Activated CD4-positive, CD25-positive, alpha-beta regulatory T cell treated with anti-CD3 and anti-CD28 coated beads, Interleukin-2, amount 50 U/mL, for 72 hours (primary cell): ENCODE data around the gene MTMR8.
"Not testable (repeated sequence)": the region's sequence is repeated elsewhere in the genome, so short reads cannot be mapped to it uniquely, and the experiment has no call there.

ENCODE experiments used
- DNase-seq: peaks from one replicate; pipeline ENCODE4 v3.0.0; 2021

Gene MTMR8

DNA sequence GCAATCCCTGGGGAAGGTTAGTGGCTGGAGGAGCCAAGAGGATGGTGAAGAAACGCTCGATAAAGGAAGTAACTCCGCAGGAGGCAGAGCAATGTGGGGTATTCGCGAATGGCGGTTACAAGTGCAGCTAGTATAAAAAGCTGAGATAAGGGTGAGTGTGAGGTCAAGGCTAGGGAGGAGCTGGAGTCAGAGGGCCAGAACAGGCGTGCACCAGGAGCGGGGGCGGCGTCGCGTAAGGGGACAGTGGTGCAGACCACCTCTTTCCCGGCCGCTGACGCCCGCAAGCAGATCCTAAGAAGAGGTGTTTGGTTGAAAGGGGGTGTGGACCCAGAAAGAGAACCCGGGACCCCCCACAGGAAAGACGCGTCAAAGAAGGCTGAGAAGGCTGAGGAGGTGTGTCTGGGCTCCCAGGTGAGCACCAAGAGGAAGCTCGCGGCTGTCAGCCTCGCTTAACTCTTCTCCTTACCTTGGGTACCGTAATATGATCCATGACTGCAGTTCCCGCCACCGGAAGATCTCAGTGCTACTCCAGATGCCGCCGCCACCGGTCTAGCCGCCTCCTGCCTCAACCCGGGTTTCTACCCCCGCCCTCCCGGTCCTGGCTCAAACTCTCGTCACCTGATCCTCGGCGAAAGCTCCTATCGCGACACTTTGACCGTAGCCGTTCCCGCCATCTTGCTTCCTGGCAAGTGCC is at the start of gene MTMR8:
MTMR8 (minus strand) TSS at position 579 of the 694 bp plus-strand sequence; CDS start at position 490, 89 bp downstream.
- peak; percentile 75 for DNase-seq

DNA sequence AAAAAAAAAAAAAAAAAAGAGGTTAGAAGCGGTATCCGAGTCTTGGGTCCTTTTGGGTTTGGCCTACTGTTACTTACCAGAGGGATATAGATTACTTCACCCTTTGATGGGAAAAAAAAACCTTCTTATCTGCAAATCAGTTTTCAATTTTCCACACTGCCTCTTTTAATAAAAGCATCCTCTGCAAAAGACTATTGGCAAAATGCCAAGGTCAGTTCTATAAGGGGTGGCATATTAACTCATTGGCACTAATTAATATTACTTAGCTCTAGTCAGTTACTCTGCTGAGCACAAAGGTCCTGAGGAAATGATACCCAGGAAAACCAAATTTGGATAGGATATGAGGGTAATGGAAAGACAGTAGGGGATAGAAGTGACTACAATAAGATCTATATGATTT is 44.3 kb upstream of the MTMR8 start:
- DNase-seq, result no peak

DNA sequence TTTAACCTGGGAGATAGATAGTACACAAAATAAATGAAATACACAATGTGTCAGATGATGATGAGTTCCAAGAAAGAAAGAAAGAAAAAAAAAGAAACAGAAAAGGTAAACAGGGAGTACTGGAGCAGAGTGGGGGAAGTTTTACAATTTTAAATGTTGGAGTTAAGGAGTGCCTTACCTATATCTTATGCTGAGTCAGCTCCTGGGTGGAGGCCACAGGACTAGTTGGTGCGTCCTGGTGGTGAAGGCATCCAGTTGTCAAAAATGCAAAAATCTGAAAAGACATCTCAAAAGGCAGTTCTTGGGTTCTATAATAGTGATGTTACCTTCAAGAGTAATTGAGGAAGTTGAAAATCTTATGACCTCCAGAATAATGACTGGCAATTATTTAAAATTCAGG is 42.4 kb upstream of the MTMR8 start:
- DNase-seq, result no peak

DNA sequence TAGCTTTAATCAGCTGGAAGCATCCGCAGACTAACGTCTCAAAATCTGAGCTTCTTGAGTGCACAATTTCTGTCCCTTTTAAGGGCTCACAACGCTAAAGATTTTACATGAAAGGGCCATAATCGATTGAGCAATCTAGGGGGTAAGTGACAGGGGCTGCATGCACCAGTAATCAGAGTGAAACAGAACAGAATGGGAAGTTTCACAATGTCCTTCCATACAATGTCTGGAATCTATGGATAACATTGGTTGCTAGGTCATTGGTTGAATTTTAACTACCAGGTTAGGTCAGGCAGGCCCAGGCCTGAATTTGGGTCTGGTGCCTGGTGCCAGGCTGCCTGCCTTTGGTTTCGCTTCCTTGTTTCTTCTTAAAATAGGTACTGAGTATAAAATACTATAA is 42.0 kb upstream of the MTMR8 start:
- no peak for DNase-seq

DNA sequence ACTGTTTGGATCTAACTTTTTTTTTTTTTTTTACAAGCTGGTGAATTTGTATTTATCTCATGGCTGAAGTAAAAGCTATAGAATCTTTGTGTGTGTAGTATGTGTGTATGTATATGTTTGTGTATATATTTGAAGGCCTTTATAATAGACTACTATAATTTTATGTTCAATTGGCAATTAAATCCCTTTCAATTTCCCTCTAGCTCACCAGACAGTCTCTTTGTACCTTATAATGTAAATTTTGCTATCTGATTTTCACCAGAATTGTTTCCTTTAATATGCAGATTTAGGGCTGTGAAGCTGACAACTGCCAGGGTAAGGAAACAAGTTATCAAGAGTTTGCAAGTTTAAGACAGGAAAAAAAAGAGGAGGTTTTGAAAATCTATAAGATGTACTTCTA is 33.1 kb upstream of the MTMR8 start:
- DNase-seq, result no peak

DNA sequence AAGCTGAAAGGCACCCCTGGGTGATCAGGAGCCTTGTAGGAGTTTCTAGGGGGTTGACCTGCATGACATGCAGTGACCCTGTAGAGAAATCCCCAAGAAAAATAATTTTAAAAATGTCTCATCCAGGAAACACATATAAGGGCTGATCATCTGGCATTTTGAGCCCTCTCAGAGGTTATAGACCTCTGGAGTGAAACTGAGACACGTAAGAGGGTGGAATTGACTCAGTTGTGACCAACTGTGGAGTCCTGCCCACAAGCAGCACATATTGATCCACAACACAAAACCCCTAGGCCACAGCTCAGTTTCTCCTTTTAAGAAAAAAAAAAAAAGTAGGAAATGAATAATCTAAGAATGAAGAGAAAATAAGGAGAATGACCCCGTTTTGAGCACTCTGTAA is 32.5 kb upstream of the MTMR8 start:
- DNase-seq, result no peak

DNA sequence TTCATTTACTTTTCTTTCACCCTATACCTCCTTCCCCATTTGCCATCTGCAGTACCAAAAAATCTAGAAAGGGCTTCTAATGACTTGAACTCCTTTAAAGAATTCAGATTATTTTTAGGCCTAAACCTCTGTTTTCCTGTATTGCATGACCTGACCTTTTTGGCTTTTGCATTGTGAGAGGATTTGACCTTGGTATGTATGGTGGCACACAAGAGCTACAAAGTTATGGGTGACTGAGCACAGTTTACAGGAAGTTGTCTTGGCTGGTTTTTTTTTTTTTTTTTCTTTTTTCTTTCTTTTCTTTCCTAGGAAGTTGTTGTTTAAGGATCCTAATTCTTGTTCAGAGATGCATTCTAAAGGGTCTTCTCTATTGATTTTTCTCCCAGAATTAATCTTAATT is 32.0 kb upstream of the MTMR8 start:
- no peak for DNase-seq

DNA sequence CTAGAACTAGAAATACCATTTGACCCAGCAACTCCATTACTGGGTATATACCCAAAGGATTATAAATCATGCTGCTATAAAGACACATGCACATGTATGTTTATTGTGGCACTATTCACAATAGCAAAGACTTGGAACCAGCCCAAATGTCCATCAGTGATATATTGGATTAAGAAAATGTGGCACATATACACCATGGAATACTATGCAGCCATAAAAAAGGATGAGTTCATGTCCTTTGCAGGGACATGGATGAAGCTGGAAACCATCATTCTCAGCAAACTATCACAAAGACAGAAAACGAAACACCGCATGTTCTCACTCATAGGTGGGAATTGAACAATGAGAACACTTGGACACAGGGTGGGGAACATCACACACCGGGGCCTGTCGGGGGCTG is 14.5 kb upstream of the MTMR8 start:
- not testable (repeated sequence) for DNase-seq

DNA sequence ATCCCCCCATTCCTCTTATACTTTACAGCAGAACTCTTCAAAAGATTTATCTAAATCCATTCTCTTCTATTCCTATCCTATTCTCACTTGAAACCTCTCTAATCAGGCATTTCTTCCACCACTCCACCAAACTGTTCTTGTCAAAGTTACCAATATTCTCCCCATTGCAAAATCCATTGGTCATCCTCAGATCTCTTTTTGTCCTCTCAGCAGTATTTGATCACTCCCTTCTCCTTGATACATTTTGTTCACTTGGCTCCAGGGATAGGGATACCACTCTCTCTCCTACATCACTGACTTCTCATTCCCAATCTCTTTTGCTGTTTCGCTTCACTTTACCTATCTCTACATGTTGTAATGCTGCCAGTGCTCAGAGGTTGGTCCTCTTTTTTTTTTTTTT is 2.8 kb upstream of the MTMR8 start:
- no peak for DNase-seq

DNA sequence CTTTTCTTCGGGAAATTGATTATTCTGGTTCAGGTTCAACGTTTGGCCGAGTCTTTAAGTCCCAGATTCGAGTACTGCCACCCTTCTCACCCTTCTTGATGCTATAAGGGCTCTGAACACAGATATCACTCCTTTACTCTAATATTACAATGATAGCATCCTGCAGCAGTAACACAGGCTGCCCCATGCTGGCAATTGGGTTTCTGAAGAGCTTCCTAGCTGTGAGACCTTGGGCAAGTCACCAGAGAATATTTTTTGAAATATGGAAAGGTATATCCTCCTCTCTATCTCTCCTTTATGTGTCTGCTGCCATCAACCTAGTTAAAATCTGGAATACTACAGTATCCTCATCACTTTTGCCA is 297 bp upstream of the MTMR8 start:
- DNase-seq, result no peak

DNA sequence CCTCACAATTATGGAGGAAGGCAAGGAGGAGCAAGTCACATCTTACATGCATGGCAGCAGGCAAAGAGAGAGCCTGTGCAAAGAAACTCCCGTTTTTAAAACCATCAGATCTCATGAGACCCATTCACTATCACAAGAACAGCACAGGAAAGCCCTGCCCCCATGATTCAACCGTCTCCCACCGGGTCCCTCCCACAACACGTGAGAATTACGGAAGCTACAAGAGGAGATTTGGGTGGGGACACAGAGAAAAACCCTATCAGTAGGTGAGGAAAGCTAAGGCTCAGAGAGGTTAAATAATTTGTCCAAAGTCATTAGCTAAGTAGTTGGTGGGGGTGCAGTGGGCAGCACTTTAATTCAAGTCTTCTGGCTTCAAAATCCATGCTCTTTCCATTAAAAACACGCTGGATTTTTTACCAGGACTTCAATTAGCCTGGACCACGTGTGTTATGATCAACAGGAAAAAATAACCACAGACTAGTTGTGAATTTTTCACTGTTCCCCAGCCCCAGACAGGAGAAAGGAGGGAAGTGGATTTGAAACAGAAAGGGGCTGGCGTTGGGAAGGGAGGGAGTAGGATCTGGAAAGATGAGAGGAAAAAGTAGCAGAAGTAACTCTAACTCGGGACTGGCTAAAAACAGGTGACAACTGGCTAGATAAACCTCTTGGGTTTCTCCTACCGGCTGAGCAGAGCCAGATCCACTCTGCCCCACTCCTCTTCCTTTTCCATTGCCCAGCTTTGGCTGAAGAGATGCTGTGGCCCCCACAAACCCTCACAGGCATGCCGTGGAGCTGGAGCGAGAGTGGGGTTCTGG is 986 bp downstream of the MTMR8 start:
- DNase-seq, result no peak

DNA sequence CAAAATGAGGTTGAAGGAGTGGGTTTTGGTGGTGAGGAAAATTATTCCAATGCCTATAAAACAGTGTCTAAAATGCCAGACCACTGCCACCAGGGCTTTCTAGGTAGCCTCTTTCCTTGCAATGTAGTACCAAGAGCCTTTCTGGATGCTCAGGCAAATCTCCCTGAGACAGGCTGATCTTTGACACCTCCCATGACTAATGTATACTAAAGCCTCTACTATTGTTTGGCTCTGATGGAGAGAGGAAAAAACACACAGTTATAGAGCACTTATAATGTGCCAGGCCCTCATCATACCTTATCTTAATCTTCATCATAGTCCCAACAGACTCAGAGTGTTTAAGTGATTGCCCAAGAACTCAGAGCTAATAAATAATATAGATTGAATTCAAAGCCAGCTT is 5.8 kb downstream of the MTMR8 start:
- DNase-seq, result no peak

DNA sequence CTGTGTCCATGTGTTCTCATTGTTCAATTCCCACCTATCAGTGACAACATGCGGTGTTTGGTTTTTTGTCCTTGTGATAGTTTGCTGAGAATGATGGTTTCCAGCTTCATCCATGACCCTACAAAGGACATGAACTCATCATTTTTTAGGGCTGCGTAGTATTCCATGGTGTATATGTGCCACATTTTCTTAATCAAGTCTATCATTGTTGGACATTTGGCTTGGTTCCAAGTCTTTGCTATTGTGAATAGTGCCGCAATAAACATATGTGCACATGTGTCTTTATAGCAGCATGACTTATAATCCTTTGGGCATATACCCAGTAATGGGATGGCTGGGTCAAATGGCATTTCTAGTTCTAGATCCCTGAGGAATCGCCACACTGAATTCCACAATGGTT is 14.5 kb downstream of the MTMR8 start:
- not testable (repeated sequence) for DNase-seq

DNA sequence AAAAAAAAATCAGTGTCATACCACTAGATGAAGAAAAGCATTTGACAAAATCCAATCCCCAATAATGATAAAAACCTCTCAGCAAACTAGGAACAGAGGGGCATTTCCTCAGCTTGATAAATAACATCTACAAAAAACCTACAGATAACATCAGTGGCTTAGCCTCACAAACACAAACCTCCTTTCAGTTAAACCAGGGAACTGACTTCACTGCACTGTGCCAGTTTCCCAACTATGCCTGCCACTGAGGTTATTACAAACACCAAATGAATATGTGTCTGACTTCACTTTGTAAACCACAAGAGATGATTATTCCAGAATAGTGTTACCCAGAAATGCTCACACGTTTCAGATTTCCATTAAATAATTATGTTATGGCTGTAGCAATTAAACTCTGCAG is 15.3 kb downstream of the MTMR8 start:
- DNase-seq, result no peak

DNA sequence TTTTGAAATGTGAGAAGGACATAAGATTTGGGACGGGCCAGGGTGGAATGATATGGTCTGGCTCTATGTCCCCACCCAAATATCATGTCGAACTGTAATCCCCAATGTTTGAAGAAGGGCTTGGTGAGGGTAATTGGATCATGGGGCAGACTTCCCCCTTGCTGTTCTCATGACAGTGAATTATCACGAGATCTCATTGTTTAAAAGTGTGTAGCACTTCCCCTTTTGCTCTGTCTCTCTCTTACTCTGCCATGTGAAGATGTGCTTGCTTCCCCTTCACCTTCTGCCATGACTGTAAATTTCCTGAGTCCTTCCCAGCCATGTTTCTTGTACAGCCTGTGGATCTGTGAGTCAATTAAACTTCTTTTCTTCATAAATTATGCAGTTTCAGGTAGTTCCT is 17.5 kb downstream of the MTMR8 start:
- no peak for DNase-seq

DNA sequence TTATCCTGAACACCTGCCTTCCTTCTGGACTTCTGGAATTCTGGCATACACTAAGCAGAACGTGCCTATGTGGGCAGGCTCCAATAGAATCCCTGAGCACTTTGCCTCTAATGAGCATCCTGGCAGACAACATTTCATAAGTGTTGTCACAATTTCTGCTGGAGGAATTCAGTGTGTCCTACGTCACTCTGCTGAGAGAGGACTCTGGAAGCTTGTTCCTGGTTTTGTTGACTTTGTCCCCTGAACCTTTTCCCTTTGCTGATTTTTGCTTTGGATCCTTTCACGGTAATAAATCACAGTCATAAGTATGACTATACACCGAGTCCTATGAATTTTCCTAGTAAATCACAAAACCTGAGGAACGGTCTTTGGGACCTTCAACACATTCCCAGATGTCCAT is 43.2 kb downstream of the MTMR8 start:
- DNase-seq, result no peak

DNA sequence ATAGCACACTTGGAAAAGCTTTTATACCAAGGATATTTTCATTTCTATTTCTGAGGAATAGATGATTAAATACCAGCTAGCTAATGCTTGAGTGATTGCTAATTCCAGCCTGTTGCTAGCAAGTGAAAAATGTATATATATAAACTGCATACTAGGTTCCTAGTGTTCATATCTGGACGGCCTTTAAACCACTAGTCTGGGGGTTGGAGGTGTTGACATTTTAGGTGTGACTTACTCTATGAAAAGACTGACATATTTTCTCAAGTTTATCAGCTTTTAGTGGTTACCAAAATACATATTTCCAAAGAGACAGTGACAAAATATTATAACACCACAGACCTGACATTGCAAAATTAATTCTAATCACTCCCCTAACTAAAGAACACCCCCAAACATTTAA is 44.7 kb downstream of the MTMR8 start:
- DNase-seq, result no peak

DNA sequence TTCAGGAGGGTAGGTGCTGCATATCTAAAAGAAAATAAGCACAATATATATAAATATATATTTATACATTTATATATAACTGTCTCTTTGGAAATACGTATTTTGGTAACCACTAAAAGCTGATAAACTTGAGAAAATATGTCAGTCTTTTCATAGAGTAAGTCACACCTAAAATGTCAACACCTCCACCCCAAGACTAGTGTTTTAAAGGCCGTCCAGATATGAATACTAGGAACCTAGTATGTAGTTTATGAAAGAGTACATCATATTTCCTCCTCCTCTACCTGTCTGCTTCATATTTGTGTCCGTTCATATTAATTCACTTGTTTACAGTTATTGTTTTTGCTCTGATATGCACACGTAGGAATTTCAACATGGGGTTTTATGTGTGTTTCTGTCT is 45.2 kb downstream of the MTMR8 start:
- no peak for DNase-seq

DNA sequence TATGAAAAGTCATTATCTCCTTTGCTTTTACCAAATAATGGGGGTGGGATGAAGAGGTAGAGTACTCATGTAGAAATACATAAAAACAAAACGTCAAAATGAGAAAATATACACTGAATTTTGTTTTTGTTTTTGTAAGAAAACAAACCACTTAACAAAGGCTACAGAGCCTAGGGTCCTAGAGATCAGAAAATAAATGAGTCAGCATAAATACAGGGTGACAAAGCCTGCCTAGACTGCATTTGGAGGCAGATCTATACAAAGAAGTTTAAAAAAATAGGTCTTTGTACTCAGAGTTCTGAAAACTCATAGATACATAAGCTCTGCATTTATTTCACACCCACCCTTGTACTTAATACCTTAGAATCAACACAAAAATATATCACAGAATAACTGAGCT is 52.4 kb downstream of the MTMR8 start:
- DNase-seq, result no peak

DNA sequence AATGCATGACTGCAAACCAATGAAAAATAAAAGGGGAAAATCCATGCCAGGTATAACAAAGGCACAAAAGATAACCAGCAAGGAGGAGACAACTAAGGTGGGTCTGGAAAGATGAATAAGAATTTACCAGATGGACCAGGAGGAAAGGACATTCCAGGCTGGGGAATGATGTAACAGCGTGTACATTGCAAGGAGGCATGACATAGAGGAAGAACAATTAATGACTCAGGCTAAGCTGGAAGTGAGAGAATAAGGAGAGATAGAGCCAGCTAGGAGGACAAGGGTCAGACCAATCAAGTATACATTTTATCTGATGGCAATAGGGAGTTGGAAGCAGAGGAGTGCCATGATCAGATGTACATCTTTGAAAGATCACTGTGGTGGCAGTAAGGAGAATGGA is 57.0 kb downstream of the MTMR8 start:
- no peak for DNase-seq

DNA sequence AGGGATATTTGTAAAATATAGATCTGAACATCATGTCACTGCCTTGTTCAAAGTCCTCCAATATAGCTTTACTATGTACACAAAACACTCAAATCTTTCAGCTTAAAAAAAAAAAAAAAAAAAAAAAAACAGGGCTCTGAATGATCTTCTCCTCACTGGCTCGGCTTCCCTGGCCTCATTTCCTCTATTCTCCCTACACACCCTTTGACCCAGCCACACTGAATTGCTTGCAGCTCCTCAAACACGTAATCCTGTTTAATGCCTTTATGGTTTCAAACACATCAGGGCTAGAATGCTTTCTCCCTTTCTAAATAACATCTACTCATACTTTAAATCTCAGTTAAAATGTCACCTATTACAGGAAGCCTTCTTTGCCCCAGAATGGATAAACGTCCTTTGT is 60.8 kb downstream of the MTMR8 start:
- no peak for DNase-seq

DNA sequence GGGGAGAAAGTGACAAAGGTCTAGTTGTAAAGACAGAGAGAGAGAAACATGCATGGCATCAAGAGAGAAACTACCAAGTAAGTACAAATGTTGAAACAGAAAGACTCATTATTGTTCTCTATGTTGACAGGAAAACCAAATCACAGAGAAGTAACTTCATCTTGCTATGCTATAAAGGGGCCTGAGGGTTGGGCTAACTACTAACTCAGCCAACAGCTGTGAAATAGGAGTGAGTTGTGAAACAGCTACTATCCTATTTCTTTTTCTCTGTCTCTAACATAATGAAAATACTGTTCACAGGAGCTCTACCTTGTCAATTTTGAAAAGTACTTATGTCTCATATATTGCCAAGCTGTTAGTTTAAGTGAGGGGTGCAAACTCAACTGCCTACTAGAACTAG is 65.0 kb downstream of the MTMR8 start:
- no peak for DNase-seq

DNA sequence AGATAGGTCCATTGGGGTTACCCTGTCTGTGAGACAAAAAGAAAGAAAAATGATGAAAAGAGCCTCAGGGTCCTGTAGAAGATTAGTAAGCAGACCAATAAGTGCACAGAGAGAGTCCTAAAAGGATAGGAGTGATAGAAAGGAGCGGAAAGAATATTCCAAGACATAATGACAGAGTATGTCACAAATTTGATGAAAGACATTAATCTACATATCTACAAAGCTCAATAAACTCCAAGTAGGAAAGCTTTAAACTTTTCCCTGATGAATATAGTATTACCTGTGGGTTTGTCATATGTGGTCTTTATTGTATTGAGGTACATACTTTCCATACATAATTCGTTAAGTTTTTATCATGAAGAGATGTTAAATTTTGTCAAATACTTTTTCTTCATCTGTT is 73.7 kb downstream of the MTMR8 start:
- DNase-seq, result no peak

DNA sequence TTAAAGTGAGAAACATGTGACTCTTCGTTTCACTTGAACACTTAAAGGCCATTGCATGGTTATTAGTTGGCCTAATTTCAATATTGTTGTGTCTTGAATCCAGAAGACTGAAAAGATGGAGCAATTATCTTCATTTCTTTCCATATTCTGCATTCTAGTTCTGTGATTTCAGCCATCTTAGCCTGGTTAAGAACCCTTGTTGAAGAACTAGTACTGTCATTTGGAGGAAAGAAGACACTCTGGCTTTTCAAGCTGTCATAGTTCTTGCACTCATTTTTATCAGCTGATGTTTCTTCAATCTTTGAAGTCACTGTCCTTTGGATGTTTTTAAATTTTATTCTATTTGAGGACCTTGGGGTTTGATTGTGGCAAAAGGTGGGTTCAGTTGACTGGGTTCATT is 81.6 kb downstream of the MTMR8 start:
- DNase-seq, result no peak

DNA sequence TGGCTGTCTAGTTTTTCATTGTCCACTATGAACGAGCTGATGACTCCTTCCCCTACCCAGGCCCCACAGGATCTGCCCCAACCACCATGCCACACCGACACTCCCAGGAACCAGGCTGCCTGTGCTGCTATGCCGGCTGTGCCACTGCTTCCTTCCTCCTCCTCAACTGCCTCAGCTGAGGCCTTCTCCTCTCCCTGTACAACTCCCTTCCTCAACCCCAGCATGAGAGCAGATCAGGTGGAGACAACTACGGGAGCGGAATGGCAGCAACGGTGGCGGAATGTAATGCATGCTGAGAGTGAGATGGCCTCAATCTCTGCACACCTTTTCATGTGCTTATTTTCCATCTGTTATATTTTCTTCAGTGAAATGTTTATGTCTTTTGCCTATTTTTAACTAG is 88.5 kb downstream of the MTMR8 start:
- no peak for DNase-seq
